ENCODE results near the gene SNAI1. TPM values are rescaled to one million over a fixed set of nuclear protein-coding genes. Genes with fewer than 3 reads are reported as not detected.

The SNAI1 gene
- total RNA-seq, 1 donor from 2014 or later, result 1.4 TPM

- TF ChIP-seq CTCF (conservative IDR thresholded peaks at IDR 0.05; ENCODE audit: low read depth, low read length), result no peak
- peak; percentile 54 for DNase-seq (ENCODE audit: low read depth)
- H3K4me3 ChIP-seq (ENCODE audit: low read depth, low read length), result no peak overlapping the region
Measured at GRCh38 chr20:50029697-50030461, 47.1 kb downstream of the SNAI1 start.

GRCh38 chr20:50032955-50033666, 50.3 kb downstream of the SNAI1 start:
- H3K4me3 ChIP-seq (ENCODE audit: low read depth, low read length), result no peak overlapping the region
- no peak for DNase-seq (ENCODE audit: low read depth)
- TF ChIP-seq CTCF (conservative IDR thresholded peaks at IDR 0.05; ENCODE audit: low read depth, low read length), result no peak

- DNase-seq (ENCODE audit: low read depth), result no peak
- TF ChIP-seq CTCF (conservative IDR thresholded peaks at IDR 0.05; ENCODE audit: low read depth, low read length), result no peak
- H3K4me3 ChIP-seq (ENCODE audit: low read depth, low read length), result no peak overlapping the region
Measured at GRCh38 chr20:50034567-50035180, 51.9 kb downstream of the SNAI1 start.

GRCh38 chr20:50036703-50037102, 53.9 kb downstream of the SNAI1 start:
- no peak for TF ChIP-seq CTCF (conservative IDR thresholded peaks at IDR 0.05; ENCODE audit: low read depth, low read length)
- DNase-seq (ENCODE audit: low read depth), result no peak
- no peak overlapping the region for H3K4me3 ChIP-seq (ENCODE audit: low read depth, low read length)

GRCh38 chr20:50037123-50037522, 54.3 kb downstream of the SNAI1 start:
- no peak for DNase-seq (ENCODE audit: low read depth)
- TF ChIP-seq CTCF (conservative IDR thresholded peaks at IDR 0.05; ENCODE audit: low read depth, low read length), result no peak
- H3K4me3 ChIP-seq (ENCODE audit: low read depth, low read length), result no peak overlapping the region

GRCh38 chr20:50037575-50037974, 54.8 kb downstream of the SNAI1 start:
- no peak for DNase-seq (ENCODE audit: low read depth)
- no peak for TF ChIP-seq CTCF (conservative IDR thresholded peaks at IDR 0.05; ENCODE audit: low read depth, low read length)
- no peak overlapping the region for H3K4me3 ChIP-seq (ENCODE audit: low read depth, low read length)

All from epithelial cell of proximal tubule (primary cell).